IMR-90 (cell line): ENCODE results near the gene NAT10. TPM values are rescaled to one million over a fixed set of nuclear protein-coding genes. Genes with fewer than 3 reads are reported as not detected.

ENCODE experiments used
- ATAC-seq: fragments of 200-7000 bp; cut with Tn5 transposase; 2 replicates; pipeline ENCODE4 v1.9.1; 2020; ENCODE audit warnings: low read depth, mild to moderate bottlenecking, moderate library complexity
- BruUV-seq: library from RNA; stranded (reverse); fragments of 400-500 nt; replicated peaks from 2 replicates; lab custom pipeline; 2021; lab: Mats Ljungman, UMichigan
- CTCF ChIA-PET: fragments of 300-600 bp; formaldehyde crosslinking; extraction: SDS; loops from one replicate; lab custom pipeline; 2021; ENCODE audit warnings: antibody characterized with exemption; lab: Yijun Ruan, JAX
- POLR2A ChIA-PET: fragments of 300-600 bp; sonication (Branson Sonifier 250); formaldehyde crosslinking; loops from one replicate; lab custom pipeline; 2022; ENCODE audit warnings: antibody characterized with exemption; ENCODE audit not compliant: unreplicated experiment; lab: Charles Lee
- DNase-seq: peaks from one replicate; pipeline ENCODE4 v3.0.0; 2013
- H2AFZ ChIP-seq: replicated peaks from 2 replicates; pipeline ENCODE3; 2013; ENCODE audit warnings: low read length, mild to moderate bottlenecking; ENCODE audit not compliant: poor library complexity
- H2AK5ac ChIP-seq: 2 replicates; pipeline ENCODE4 v1.6.1; 2013; ENCODE audit warnings: low read depth, low read length, inconsistent platforms
- H2AK9ac ChIP-seq: replicated peaks from 2 replicates; pipeline ENCODE3; 2013; ENCODE audit warnings: mild to moderate bottlenecking, low read depth, low read length, moderate library complexity; ENCODE audit not compliant: poor library complexity
- H2BK120ac ChIP-seq: 2 replicates; pipeline ENCODE4 v1.6.1; 2013; ENCODE audit warnings: low read depth, low read length, inconsistent platforms
- H2BK15ac ChIP-seq: 3 replicates; pipeline ENCODE4 v1.6.1; 2013; ENCODE audit warnings: low read depth, low read length, inconsistent platforms
- H2BK20ac ChIP-seq: 2 replicates; pipeline ENCODE4 v1.6.1; 2013; ENCODE audit warnings: low read depth, mild to moderate bottlenecking, inconsistent platforms, low read length, moderate library complexity
- H2BK5ac ChIP-seq: 2 replicates; pipeline ENCODE4 v1.6.1; 2013; ENCODE audit warnings: mild to moderate bottlenecking, low read depth, low read length, inconsistent platforms; ENCODE audit not compliant: poor library complexity, severe bottlenecking
- H3K14ac ChIP-seq: replicated peaks from 2 replicates; pipeline ENCODE4 v1.6.1; 2013; ENCODE audit warnings: low read depth, low read length, inconsistent platforms
- H3K18ac ChIP-seq: 2 replicates; pipeline ENCODE4 v1.6.1; 2013; ENCODE audit warnings: low read depth, low read length, control low read depth
- H3K23ac ChIP-seq: 2 replicates; pipeline ENCODE4 v1.6.1; 2013; ENCODE audit warnings: low read depth, low read length, inconsistent platforms
- H3K27ac ChIP-seq: 2 replicates; pipeline ENCODE4 v1.5.1; 2013; ENCODE audit warnings: mild to moderate bottlenecking, control low read depth, low read length; ENCODE audit not compliant: insufficient read depth
- H3K27me3 ChIP-seq: 2 replicates; pipeline ENCODE4 v1.6.1; 2013; ENCODE audit warnings: low read length; ENCODE audit not compliant: control insufficient read depth, insufficient read depth
- H3K36me3 ChIP-seq: 2 replicates; pipeline ENCODE4 v1.6.1; 2013; ENCODE audit warnings: low read length, mixed read lengths; ENCODE audit not compliant: control insufficient read depth, insufficient read depth
- H3K4ac ChIP-seq: 2 replicates; pipeline ENCODE4 v1.6.1; 2013; ENCODE audit warnings: low read depth, low read length, inconsistent platforms
- H3K4me1 ChIP-seq: 2 replicates; pipeline ENCODE4 v1.6.1; 2013; ENCODE audit warnings: low read length, mixed read lengths; ENCODE audit not compliant: control insufficient read depth, insufficient read depth
- H3K4me2 ChIP-seq: 2 replicates; pipeline ENCODE4 v1.6.1; 2013; ENCODE audit warnings: low read depth, mild to moderate bottlenecking, control low read depth, low read length, moderate library complexity
- H3K4me3 ChIP-seq: 2 replicates; pipeline ENCODE4 v1.5.1; 2013; ENCODE audit warnings: low read depth, mild to moderate bottlenecking, control low read depth, low read length, moderate library complexity; ENCODE audit not compliant: insufficient read depth
- H3K56ac ChIP-seq: 2 replicates; pipeline ENCODE4 v1.6.1; 2013; ENCODE audit warnings: low read length, inconsistent platforms; ENCODE audit not compliant: insufficient read depth; ENCODE audit errors: extremely low read depth
- H3K79me1 ChIP-seq, 2 experiments: 2 replicates each; pipeline ENCODE4 v1.6.1; 2013; ENCODE audit warnings: low read length in 2 of 2, inconsistent platforms in 1 of 2, low read depth in 1 of 2
- H3K9ac ChIP-seq: 2 replicates; pipeline ENCODE4 v1.6.1; 2013; ENCODE audit warnings: low read depth, low read length, control low read depth
- H3K9me1 ChIP-seq: 2 replicates; pipeline ENCODE4 v1.6.1; 2013; ENCODE audit warnings: low read length, inconsistent platforms; ENCODE audit not compliant: insufficient read depth
- H3K9me3 ChIP-seq: 2 replicates; pipeline ENCODE4 v1.6.1; 2013; ENCODE audit warnings: low read length; ENCODE audit not compliant: control insufficient read depth, insufficient read depth
- H4K20me1 ChIP-seq: 2 replicates; pipeline ENCODE4 v1.6.1; 2013; ENCODE audit warnings: low read length, inconsistent platforms; ENCODE audit not compliant: insufficient read depth
- H4K5ac ChIP-seq: 2 replicates; pipeline ENCODE4 v1.6.1; 2013; ENCODE audit warnings: mild to moderate bottlenecking, low read depth, low read length, control low read depth
- H4K8ac ChIP-seq, 2 experiments: 2 replicates each; pipeline ENCODE4 v1.6.1; 2013; ENCODE audit warnings: low read depth in 2 of 2, low read length in 2 of 2, control low read depth in 1 of 2, inconsistent platforms in 1 of 2
- H4K91ac ChIP-seq: 2 replicates; pipeline ENCODE4 v1.6.1; 2013; ENCODE audit warnings: low read depth, low read length, inconsistent platforms; ENCODE audit not compliant: insufficient read depth
- BHLHE40 ChIP-seq: fragments of 150-350 bp; IDR thresholded peaks from 2 replicates; pipeline ENCODE4 v1.6.1; 2016; ENCODE audit warnings: mild to moderate bottlenecking, low read depth, low read length
- CEBPB ChIP-seq: IDR thresholded peaks from 2 replicates; pipeline ENCODE4 v1.6.1; 2012; ENCODE audit warnings: low read depth, low read length, improper control_type of control experiment
- CHD1 ChIP-seq: IDR thresholded peaks from 2 replicates; pipeline ENCODE4 v1.6.1; 2012; ENCODE audit warnings: low read depth, low read length, improper control_type of control experiment
- MAFK ChIP-seq: IDR thresholded peaks from 2 replicates; pipeline ENCODE4 v1.6.1; 2012; ENCODE audit warnings: low read depth, low read length, improper control_type of control experiment
- MAZ ChIP-seq: IDR thresholded peaks from 2 replicates; pipeline ENCODE4 v1.6.1; 2012; ENCODE audit warnings: low read depth, mild to moderate bottlenecking, low read length, improper control_type of control experiment, moderate library complexity, borderline replicate concordance
- NFE2L2 ChIP-seq: fragments of 150-350 bp; IDR thresholded peaks from 2 replicates; pipeline ENCODE4 v1.6.1; 2016; ENCODE audit warnings: low read depth, mild to moderate bottlenecking, low read length
- POLR2A ChIP-seq: IDR thresholded peaks from 2 replicates; pipeline ENCODE4 v1.6.1; 2012; ENCODE audit warnings: mild to moderate bottlenecking, low read depth, low read length
- RAD21 ChIP-seq: IDR thresholded peaks from 2 replicates; pipeline ENCODE4 v1.6.1; 2012; ENCODE audit warnings: low read length, improper control_type of control experiment
- RCOR1 ChIP-seq: IDR thresholded peaks from 2 replicates; pipeline ENCODE4 v1.6.1; 2012; ENCODE audit warnings: mild to moderate bottlenecking, low read length, improper control_type of control experiment; ENCODE audit not compliant: insufficient replicate concordance
- SMC3 ChIP-seq: fragments of 150-350 bp; IDR thresholded peaks from 2 replicates; pipeline ENCODE4 v1.6.1; 2016; ENCODE audit warnings: low read depth, mild to moderate bottlenecking, antibody characterized with exemption, low read length, moderate library complexity
- WGBS, 2 experiments: methylation state at CpG; one replicate each; pipeline versions ENCODE4 v1.1.5 to v1.1.7; 2013; ENCODE audit warnings: missing lambda C conversion rate in 2 of 2; ENCODE audit not compliant: insufficient read length in 1 of 2; ENCODE audit errors: extremely low coverage in 2 of 2; 5-methylcytosine and 5-hydroxymethylcytosine counted together
- dilution Hi-C: fragments of 300-500 bp; cut with HindIII; formaldehyde crosslinking; loops from one replicate; pipeline ENCODE4 v1.14.3; 2018; ENCODE audit warnings: low sequenced_read_pairs; ENCODE audit not compliant: unreplicated experiment
- in situ Hi-C: fragments of 300-500 bp; cut with MboI; formaldehyde crosslinking; loops from 3 replicates; pipeline ENCODE4 v1.14.3; 2019; ENCODE audit warnings: low sequenced_read_pairs, inconsistent platforms, mixed read lengths
- intact Hi-C: fragments of 100-400 bp; cut with micrococcal nuclease; formaldehyde crosslinking; loops from 2 replicates; pipeline ENCODE4 v1.10.0; 2022
- polyA plus RNA-seq, 3 experiments: library from polyadenylated mRNA; depleted of rRNA; stranded (reverse); fragments of >200 nt; gene quantifications; 2 replicates each; pipeline ENCODE4 v1.2.3, GENCODE V29; 2012; ENCODE audit warnings: low replicate concordance in 1 of 3
- total RNA-seq: library from RNA; depleted of rRNA; stranded (reverse); fragments of >200 nt; gene quantifications from 2 replicates; pipeline ENCODE4 v1.2.3, GENCODE V29; 2012
- TF ChIP-seq, protein P1 (sequence below): conservative IDR thresholded peaks from 2 replicates; pipeline ENCODE4 v1.5.1; 2012; ENCODE audit warnings: mild to moderate bottlenecking, low read depth, low read length, improper control_type of control experiment

The NAT10 gene
- total and polyA plus RNA-seq, 2 of the 4 experiments (the other 2 are of a cell fraction) = 28.1 to 34.8 TPM

- Histone ChIP-seq H3K27ac (no peak overlapping the region), H3K27me3 (no peaks in the 10 kb centered on the region), H2BK120ac (no peak overlapping the region), H2AK9ac (no peak overlapping the region), H3K9me3 (no peaks in the 10 kb centered on the region), H2AK5ac (no peak overlapping the region), H3K4me2 (no peak overlapping the region), H3K18ac (no peak overlapping the region), H3K36me3 (peaks cover 61% of the 10 kb centered on the region), H4K8ac (no peak overlapping the region), H3K4me3 (no peak overlapping the region), H3K23ac (no peak overlapping the region), H4K5ac (no peak overlapping the region), H4K91ac (no peak overlapping the region), H2AFZ (no peak overlapping the region), H2BK5ac (no peak overlapping the region), H3K56ac (no peak overlapping the region), H3K9me1 (0 out of 2 replicates have a peak, but pooled peaks cover 2% of the 10 kb centered on the region), H2BK20ac (no peak overlapping the region), H3K9ac (no peak overlapping the region), H3K14ac (no peak overlapping the region), H3K4ac (no peak overlapping the region), H4K20me1 (no peaks in the 10 kb centered on the region), H2BK15ac (no peak overlapping the region), H3K4me1 (no peaks in the 10 kb centered on the region), H3K79me1 (peaks cover 12 to 26% of the 10 kb centered on the region in 2 experiments; a peak in 3 of 4 replicates)
- DNase-seq (no peak), ATAC-seq (no peak)
- intact Hi-C loops = no loop called here
- no TSS peak for BruUV-seq
- POLR2A ChIA-PET = interaction anchor here (1.0 kb wide), 1 partner anchor 9 kb away, joined by 4 read pairs; the partner anchor contains the start of gene NAT10
- in situ Hi-C loops = no loop called here
- WGBS, 2 experiments = 92% methylated on average over 2 of the region's 5 CpGs; no CpG with 5 or more reads in 1 of the 2 experiments
- CTCF ChIA-PET = interaction anchor here (1.0 kb wide), 1 partner anchor 60 kb away, joined by 3 read pairs; no protein-coding TSS in a partner anchor
- dilution Hi-C loops = no loop called here
- TF ChIP-seq RAD21 (no peak), CEBPB (no peak), RCOR1 (no peak), BHLHE40 (no peak), POLR2A (no peak), NFE2L2 (no peak), CHD1 (no peak), SMC3 (no peak), MAZ (no peak), MAFK (no peak)
- TF ChIP-seq, protein P1, sequence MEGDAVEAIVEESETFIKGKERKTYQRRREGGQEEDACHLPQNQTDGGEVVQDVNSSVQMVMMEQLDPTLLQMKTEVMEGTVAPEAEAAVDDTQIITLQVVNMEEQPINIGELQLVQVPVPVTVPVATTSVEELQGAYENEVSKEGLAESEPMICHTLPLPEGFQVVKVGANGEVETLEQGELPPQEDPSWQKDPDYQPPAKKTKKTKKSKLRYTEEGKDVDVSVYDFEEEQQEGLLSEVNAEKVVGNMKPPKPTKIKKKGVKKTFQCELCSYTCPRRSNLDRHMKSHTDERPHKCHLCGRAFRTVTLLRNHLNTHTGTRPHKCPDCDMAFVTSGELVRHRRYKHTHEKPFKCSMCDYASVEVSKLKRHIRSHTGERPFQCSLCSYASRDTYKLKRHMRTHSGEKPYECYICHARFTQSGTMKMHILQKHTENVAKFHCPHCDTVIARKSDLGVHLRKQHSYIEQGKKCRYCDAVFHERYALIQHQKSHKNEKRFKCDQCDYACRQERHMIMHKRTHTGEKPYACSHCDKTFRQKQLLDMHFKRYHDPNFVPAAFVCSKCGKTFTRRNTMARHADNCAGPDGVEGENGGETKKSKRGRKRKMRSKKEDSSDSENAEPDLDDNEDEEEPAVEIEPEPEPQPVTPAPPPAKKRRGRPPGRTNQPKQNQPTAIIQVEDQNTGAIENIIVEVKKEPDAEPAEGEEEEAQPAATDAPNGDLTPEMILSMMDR = no peak
Measured at GRCh38 chr11:34114471-34114870, 9.0 kb downstream of the NAT10 start.
